Dendritic cell treated with granulocyte-macrophage colony-stimulating factor and Interleukin-4, amounts not matched to agents 40 ng/mL and 50 ng/mL, for 4 days (primary cell): ENCODE measurements around the gene CPA4.

Experiments used
- H3K27ac Mint-ChIP-seq: one replicate; pipeline ENCODE4 v1.8.0; 2022; ENCODE audit warnings: mild to moderate bottlenecking, mixed read lengths
- H3K27me3 Mint-ChIP-seq: one replicate; pipeline ENCODE4 v1.8.0; 2022; ENCODE audit warnings: mild to moderate bottlenecking, mixed read lengths
- H3K36me3 Mint-ChIP-seq: one replicate; pipeline ENCODE4 v1.8.0; 2022; ENCODE audit warnings: low read depth, mixed read lengths
- H3K4me1 Mint-ChIP-seq: one replicate; pipeline ENCODE4 v1.8.0; 2022; ENCODE audit warnings: low read depth, mixed read lengths
- H3K4me3 Mint-ChIP-seq: one replicate; pipeline ENCODE4 v1.8.0; 2022; ENCODE audit warnings: mild to moderate bottlenecking, moderate library complexity, mixed read lengths
- H3K9me3 Mint-ChIP-seq: one replicate; pipeline ENCODE4 v1.8.0; 2022; ENCODE audit warnings: mixed read lengths
- intact Hi-C: fragments of 100-400 bp; cut with micrococcal nuclease; formaldehyde crosslinking; loops from one replicate; pipeline ENCODE4 v1.15.0; 2022

CPA4 gene

GRCh38 chr7:130269318-130269694 is 23.7 kb upstream of the CPA4 start:
- Mint-ChIP-seq H3K27ac (no peak overlapping the region), H3K4me3 (no peak overlapping the region), H3K4me1 (peaks cover 5% of the 10 kb centered on the region), H3K36me3 (no peaks in the 10 kb centered on the region), H3K9me3 (no peaks in the 10 kb centered on the region), H3K27me3 (peaks cover 7% of the 10 kb centered on the region)
- intact Hi-C loops: no loop called here

- H3K9me3 Mint-ChIP-seq: no peaks in the 10 kb centered on the region
- intact Hi-C loops: no loop called here
Measured at GRCh38 chr7:130270947-130271800, 21.8 kb upstream of the CPA4 start.

GRCh38 chr7:130272381-130273080 is 20.4 kb upstream of the CPA4 start:
- Mint-ChIP-seq H3K4me1 (peaks cover 5% of the 10 kb centered on the region), H3K9me3 (no peaks in the 10 kb centered on the region), H3K36me3 (no peaks in the 10 kb centered on the region), H3K4me3 (no peak overlapping the region), H3K27ac (no peak overlapping the region), H3K27me3 (peaks cover 15% of the 10 kb centered on the region)
- intact Hi-C loops: no loop called here

More at GRCh38 chr7:130270947-130271800, 21.8 kb upstream of the CPA4 start:
- Mint-ChIP-seq H3K4me1 (peaks cover 5% of the 10 kb centered on the region), H3K27me3 (peaks cover 13% of the 10 kb centered on the region), H3K27ac (no peak overlapping the region), H3K36me3 (no peaks in the 10 kb centered on the region), H3K4me3 (no peak overlapping the region)

- H3K4me3 Mint-ChIP-seq: peak overlapping the region; percentile 15
- peaks cover 5% of the 10 kb centered on the region for H3K4me1 Mint-ChIP-seq
- H3K27ac Mint-ChIP-seq: no peak overlapping the region
- no peaks in the 10 kb centered on the region for H3K36me3 Mint-ChIP-seq
- no peaks in the 10 kb centered on the region for H3K9me3 Mint-ChIP-seq
- intact Hi-C loops: no loop called here
- peaks cover 14% of the 10 kb centered on the region for H3K27me3 Mint-ChIP-seq
Measured at GRCh38 chr7:130273081-130273932, 19.7 kb upstream of the CPA4 start.

GRCh38 chr7:130273933-130274255 is 19.1 kb upstream of the CPA4 start:
- intact Hi-C loops: no loop called here
- Mint-ChIP-seq H3K27ac (no peak overlapping the region), H3K4me1 (peaks cover 5% of the 10 kb centered on the region), H3K27me3 (peaks cover 14% of the 10 kb centered on the region), H3K36me3 (no peaks in the 10 kb centered on the region), H3K4me3 (no peak overlapping the region), H3K9me3 (no peaks in the 10 kb centered on the region)

GRCh38 chr7:130274296-130274695 is 18.7 kb upstream of the CPA4 start:
- no peak overlapping the region for H3K27ac Mint-ChIP-seq
- no peaks in the 10 kb centered on the region for H3K36me3 Mint-ChIP-seq
- H3K4me3 Mint-ChIP-seq: no peak overlapping the region
- H3K9me3 Mint-ChIP-seq: no peaks in the 10 kb centered on the region
- intact Hi-C loops: no loop called here
- H3K4me1 Mint-ChIP-seq: peaks cover 5% of the 10 kb centered on the region
- peaks cover 14% of the 10 kb centered on the region for H3K27me3 Mint-ChIP-seq

GRCh38 chr7:130274983-130275591 is 17.9 kb upstream of the CPA4 start:
- Mint-ChIP-seq H3K27ac (no peak overlapping the region), H3K4me3 (no peak overlapping the region), H3K9me3 (no peaks in the 10 kb centered on the region), H3K36me3 (no peaks in the 10 kb centered on the region), H3K4me1 (peaks cover 5% of the 10 kb centered on the region), H3K27me3 (peaks cover 14% of the 10 kb centered on the region)
- intact Hi-C loops: no loop called here

GRCh38 chr7:130275826-130276297 is 17.1 kb upstream of the CPA4 start:
- H3K4me3 Mint-ChIP-seq: no peak overlapping the region
- H3K4me1 Mint-ChIP-seq: peaks cover 5% of the 10 kb centered on the region
- intact Hi-C loops: no loop called here
- H3K27me3 Mint-ChIP-seq: peaks cover 14% of the 10 kb centered on the region
- H3K36me3 Mint-ChIP-seq: no peaks in the 10 kb centered on the region
- H3K9me3 Mint-ChIP-seq: no peaks in the 10 kb centered on the region
- H3K27ac Mint-ChIP-seq: no peak overlapping the region

- Mint-ChIP-seq H3K27me3 (peaks cover 14% of the 10 kb centered on the region), H3K4me1 (peaks cover 5% of the 10 kb centered on the region), H3K4me3 (no peak overlapping the region), H3K27ac (no peak overlapping the region), H3K36me3 (no peaks in the 10 kb centered on the region), H3K9me3 (no peaks in the 10 kb centered on the region)
- intact Hi-C loops: no loop called here
Measured at GRCh38 chr7:130276796-130277762, 15.9 kb upstream of the CPA4 start.

GRCh38 chr7:130277763-130278643 is 15.0 kb upstream of the CPA4 start:
- Mint-ChIP-seq H3K4me3 (no peak overlapping the region), H3K36me3 (no peaks in the 10 kb centered on the region), H3K4me1 (peaks cover 4% of the 10 kb centered on the region), H3K27me3 (peaks cover 14% of the 10 kb centered on the region), H3K27ac (no peak overlapping the region), H3K9me3 (no peaks in the 10 kb centered on the region)
- intact Hi-C loops: no loop called here

- intact Hi-C loops: no loop called here
- Mint-ChIP-seq H3K36me3 (no peaks in the 10 kb centered on the region), H3K27ac (no peak overlapping the region), H3K9me3 (no peaks in the 10 kb centered on the region), H3K4me3 (no peak overlapping the region), H3K27me3 (peaks cover 12% of the 10 kb centered on the region), H3K4me1 (peaks cover 5% of the 10 kb centered on the region)
Measured at GRCh38 chr7:130278860-130279259, 14.1 kb upstream of the CPA4 start.

GRCh38 chr7:130279286-130279685 is 13.7 kb upstream of the CPA4 start:
- H3K4me1 Mint-ChIP-seq: peaks cover 9% of the 10 kb centered on the region
- no peak overlapping the region for H3K4me3 Mint-ChIP-seq
- H3K27ac Mint-ChIP-seq: no peak overlapping the region
- H3K9me3 Mint-ChIP-seq: no peaks in the 10 kb centered on the region
- H3K27me3 Mint-ChIP-seq: peaks cover 10% of the 10 kb centered on the region
- intact Hi-C loops: no loop called here
- H3K36me3 Mint-ChIP-seq: no peaks in the 10 kb centered on the region
